Thyroid gland (tissue), 4 donors: Measurements from ENCODE around the gene CACNA2D3.

Experiments
- CTCF ChIP-seq, 6 experiments: fragments of 200-600 bp in 3 of 6; fragments of 450-650 bp in 3 of 6; sonication (generic) in 3 of 6; IDR thresholded peaks; one replicate each; pipeline ENCODE4 v1.5.1; 2016 to 2019; ENCODE audit warnings: antibody characterized with exemption in 6 of 6, mild to moderate bottlenecking in 2 of 6, inconsistent platforms in 1 of 6, moderate library complexity in 1 of 6
- POLR2A ChIP-seq, 2 donors: fragments of 450-650 bp; IDR thresholded peaks; one replicate each; pipeline ENCODE4 v1.6.1; 2017; ENCODE audit warnings: antibody characterized with exemption in 2 of 2, mild to moderate bottlenecking in 2 of 2, moderate library complexity in 1 of 2

- TF ChIP-seq CTCF (IDR thresholded peaks at IDR 0.05) (no peak), POLR2A (IDR thresholded peaks at IDR 0.05) (no peak)
Observed at GRCh38 chr3:54393150-54393549, 270.8 kb downstream of the CACNA2D3 start.
